Endothelial cell of coronary artery (primary cell): ENCODE results near the gene CKB. TPM values are rescaled to one million over a fixed set of nuclear protein-coding genes. Genes with fewer than 3 reads are reported as not detected.

ENCODE experiments used
- total RNA-seq: library from RNA; depleted of rRNA; stranded (reverse); fragments of >200 nt; gene quantifications from 2 replicates; pipeline ENCODE4 v1.2.3, GENCODE V29; 2014

CKB gene
- total RNA-seq: 3.5 and 8.6 TPM in 2 replicates

GRCh38 chr14:103522649-103523574, at the start of gene CKB:
TSS of gene CKB (minus strand) at chr14:103522830. CDS start at chr14:103522493, 337 bp downstream.

GRCh38 chr14:103562429-103563225, 40.0 kb upstream of the CKB start, which contains the start of the genes BAG5 and COA8:
TSS of gene BAG5 (minus strand) at chr14:103562657. CDS start at chr14:103561164, 1,493 bp downstream.
TSS of gene COA8 (plus strand) at chr14:103562960. CDS start at chr14:103563002, 42 bp downstream.

GRCh38 chr14:103528587-103529382, 6.2 kb upstream of the CKB start, which contains the start of gene TRMT61A:
TSS of gene TRMT61A (plus strand) at chr14:103529196. CDS start at chr14:103529979, 783 bp downstream.

Other genes starting within 250 kb of the CKB start
- 129 and 162 TPM in 2 replicates for gene EIF5, start 188.6 kb downstream of the CKB start, total RNA-seq
- 68.5 and 83.3 TPM in 2 replicates for gene MARK3, start 137.4 kb downstream of the CKB start, total RNA-seq
- gene TRMT61A, start 6.4 kb upstream of the CKB start, total RNA-seq: 7.1 and 7.2 TPM in 2 replicates
- 29.2 and 33.2 TPM in 2 replicates for gene BAG5, start 39.8 kb upstream of the CKB start, total RNA-seq
- 26.2 and 29.2 TPM in 2 replicates for gene COA8, start 40.1 kb upstream of the CKB start, total RNA-seq
- gene KLC1, start 106.4 kb upstream of the CKB start, total RNA-seq: 180 and 262 TPM in 2 replicates
- gene XRCC3, start 192.6 kb upstream of the CKB start, total RNA-seq: 11.3 and 12.1 TPM in 2 replicates
- gene ZFYVE21, start 193.0 kb upstream of the CKB start, total RNA-seq: 44.7 and 65.7 TPM in 2 replicates